HG03354 (cell line): ENCODE measurements around the gene PDE6B.
"Not testable (repeated sequence)": the region's sequence is repeated elsewhere in the genome, so short reads cannot be mapped to it uniquely, and the experiment has no call there.

Experiments used
- ATAC-seq: cut with Tn5 transposase; IDR thresholded peaks from one replicate; pipeline ENCODE4 v1.9.1; 2021; ENCODE audit warnings: mild to moderate bottlenecking; ENCODE audit not compliant: unreplicated experiment, poor library complexity, severe bottlenecking

Gene PDE6B

DNA sequence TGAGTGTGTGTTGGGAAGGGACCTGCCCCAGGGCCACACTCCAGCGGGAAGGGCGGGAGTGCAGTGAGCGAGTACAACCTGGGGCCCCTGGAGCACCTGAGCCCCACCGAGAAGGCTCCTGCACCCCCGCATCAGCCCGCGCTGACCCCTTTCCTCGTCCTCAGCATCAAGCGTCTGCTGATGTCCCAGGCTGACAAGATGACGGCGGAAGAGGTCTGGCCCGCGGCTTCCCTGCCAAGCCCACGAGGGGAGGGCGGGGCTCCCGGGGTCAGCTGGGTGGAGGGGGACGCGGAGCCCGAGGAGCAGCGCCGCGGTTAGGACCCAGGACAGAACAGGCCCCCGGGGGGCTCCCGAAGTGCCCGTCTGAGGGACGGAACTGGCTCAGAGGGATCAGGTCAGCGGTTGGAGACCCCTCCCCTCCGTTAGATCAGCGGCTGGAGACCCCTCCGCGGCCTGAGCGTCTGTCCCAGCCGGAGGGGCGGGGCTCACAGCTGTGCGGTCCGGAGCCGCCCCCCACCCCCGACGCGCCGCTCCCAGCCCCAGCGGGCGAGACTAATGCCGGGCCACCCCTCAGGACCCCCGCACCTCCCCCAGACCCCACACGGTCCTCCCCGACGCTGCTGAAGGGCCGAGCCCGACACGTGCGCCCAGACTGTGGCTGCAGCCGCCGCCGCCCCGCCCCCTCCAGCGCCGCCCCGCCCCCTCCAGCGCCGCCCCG, 55.7 kb downstream of the PDE6B start:
- no peak for ATAC-seq

DNA sequence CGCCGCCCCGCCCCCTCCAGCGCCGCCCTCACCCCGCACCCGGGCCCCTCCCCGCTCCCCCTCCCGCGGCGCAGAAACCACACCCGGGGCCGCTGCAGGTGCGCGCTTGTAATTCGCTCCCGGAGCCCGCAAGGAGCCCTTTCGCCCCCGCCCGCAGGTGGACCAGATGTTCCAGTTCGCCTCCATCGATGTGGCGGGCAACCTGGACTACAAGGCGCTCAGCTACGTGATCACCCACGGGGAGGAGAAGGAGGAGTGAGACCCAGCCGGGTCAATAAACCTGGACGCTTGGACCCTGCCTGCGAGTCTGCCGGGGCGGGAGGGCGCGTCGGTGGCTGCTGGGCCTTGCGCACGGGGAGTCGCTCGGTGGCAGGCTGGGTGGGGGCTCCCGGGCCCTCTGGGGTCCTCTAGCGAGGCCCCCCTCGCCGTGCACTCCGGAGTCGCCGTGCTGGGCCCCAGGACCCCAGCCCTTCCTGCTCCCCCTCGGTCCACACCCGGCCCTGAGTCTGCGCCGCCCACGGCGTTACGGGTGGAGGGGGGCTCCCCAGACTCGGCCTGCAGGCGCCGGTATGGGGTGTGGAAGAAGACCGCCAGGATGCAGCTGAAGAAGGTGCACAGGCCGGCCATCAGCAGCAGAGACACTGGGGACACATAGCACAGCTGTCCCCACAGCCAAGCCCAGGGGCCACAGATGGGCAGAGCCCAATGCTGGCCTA, 56.5 kb downstream of the PDE6B start:
- ATAC-seq: no peak

DNA sequence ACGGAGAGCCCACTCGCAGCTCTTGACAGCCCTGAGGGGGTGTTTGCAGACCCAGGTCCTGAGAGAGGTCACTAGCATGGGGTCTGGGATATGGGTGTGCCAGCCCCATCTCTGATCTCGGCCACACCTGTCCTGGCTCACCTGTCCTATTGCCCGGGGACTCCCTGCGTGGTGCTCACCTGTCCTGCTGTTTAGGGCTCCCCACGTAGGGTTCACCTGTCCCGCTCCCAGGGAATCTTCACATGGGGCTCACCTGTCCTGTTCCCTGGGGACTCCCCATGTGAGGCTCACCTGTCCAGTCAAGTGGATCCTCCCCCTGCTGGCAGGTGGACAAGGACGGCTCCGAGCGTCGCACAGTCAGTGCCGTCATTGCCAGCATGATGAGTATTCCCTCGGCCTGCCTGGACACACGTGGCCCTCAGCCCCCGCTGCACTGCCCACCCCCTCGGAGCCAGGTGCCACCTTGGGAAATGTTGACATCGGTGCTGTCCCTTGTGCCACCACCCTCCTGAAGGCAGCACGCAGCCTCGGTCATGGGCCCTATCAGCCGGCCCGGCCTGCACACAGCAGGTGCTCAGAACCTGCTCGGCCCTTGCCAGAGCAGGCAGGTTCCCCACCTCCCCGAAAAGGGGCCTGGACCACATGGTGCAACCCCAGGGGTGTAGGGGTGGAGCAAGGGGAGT, 57.3 kb downstream of the PDE6B start:
- no peak for ATAC-seq

DNA sequence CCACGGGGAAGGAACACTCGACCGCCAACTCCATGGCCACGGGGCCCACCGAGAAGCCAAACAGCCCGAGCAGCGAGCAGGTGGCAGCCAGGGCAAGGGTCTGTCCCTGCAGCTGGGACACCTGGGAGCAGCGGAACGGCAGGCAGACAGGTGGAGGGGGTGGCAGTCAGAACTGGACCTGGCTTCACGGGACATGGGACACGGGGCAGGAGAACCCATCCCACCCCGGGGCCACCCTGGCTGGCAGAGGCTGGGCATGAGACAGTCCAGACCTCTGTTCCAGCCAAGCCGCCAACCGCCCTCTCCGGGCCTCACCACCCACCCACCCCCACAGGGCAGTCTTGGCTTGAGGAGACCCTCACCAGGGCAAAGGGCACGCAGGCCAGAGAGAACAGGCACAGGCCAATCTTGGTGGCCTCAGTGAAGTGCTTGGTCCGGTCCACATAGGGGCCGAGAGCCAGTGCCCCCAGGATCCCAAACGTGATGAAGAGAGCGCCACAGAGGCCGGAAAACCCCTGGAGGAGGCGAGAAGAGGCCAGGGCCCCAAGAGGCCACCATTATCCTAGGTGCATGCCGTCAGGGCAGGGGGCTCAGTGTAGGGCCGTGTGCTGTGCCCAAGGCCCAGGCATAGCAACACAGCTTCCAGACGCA, 58.0 kb downstream of the PDE6B start:
- no peak for ATAC-seq

DNA sequence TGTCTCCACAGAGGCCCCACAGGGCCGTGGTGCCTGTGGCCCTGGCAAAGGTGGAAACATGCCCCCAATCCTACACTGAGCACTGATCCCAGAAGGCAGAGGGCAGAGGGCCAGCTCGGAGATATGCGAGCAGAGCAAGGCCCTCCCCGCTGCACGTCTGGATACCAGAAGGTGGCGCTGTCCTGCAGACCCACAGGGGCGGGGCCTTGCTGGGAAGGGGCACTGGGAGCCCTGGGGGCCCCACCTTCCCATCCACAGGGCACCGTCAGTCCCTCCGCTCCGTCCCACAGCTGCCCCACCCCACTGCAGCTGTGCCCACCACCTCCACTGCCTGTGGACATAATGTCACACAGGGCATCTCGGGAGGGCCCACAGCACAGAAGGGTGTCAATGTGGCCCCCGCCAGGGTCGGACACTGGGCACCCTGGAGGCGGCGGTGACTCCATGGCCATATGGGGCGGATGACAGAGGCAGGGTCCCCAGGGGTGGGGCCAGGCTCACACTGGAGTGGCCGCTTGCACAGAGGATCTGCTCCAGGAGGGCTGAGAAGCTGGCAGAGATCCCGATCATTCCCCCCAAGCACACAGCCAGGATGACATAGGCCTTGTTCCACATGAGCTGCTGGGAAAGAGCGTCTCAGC, 58.7 kb downstream of the PDE6B start:
- no peak for ATAC-seq

DNA sequence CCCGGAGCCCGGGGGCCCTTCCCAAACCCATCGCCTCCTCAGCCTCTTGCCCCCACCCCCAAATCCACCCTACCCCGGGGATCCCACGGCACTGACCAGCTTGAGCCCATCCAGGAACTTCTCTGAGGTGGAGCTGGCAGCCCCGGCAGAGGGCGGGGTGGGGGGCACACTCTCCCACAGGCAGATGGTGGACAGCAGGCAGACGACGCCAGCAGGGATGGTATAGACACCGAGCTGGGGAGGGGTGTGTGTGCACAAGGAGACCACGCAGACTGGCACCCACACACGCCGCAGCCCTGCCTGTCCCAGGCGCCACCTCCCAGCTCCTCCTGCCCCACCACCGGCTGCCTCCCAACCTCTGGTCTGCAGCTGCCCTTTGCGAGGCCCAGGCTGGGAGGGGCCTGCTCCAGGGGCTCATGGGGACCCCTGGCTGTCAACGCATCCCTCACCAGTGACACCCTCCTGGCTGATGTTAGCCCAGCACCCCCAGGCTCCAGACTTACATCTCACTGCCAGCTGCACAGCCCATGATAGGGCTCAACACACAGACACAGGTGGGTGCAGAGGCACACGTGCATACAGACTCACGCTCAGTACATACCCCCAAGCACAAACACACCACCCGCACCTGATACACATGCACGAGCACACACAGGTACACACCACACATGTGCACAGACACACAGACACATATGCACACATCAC, 59.4 kb downstream of the PDE6B start:
- ATAC-seq: no peak

DNA sequence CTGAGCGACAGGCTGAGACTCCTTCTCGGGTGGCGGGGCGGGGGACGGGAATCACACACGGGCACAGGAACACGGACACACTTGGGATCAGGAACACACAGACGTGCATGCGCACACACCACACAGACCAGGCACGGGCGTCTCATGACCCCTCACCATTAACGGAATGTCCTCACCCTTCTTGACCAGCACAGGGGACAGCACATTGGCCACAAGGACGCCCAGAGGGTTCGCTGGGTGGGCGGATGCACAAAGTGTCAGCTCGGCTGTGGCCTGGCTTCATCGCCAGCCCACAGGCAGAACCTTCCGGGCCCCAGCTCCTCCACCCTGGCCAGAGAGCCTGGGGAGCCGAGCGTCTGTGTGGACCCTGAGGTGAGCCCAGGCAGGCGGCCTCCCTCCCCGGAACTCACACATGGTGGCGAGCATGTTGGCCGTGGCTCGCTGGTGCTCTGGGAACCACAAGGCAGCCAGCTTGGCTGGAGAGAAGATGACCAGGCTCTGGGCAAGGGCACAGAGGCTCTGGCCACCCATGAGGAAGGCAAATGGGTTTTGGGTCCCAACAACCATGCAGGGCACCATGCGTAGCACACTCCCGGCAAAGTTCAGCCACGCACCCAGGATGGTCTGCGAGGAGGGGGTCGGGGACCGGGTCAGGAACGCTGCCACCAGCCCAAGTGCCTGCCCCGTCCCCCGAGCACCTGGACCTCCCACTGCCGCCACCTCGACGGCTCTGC, 60.5 kb downstream of the PDE6B start:
- ATAC-seq: no peak

DNA sequence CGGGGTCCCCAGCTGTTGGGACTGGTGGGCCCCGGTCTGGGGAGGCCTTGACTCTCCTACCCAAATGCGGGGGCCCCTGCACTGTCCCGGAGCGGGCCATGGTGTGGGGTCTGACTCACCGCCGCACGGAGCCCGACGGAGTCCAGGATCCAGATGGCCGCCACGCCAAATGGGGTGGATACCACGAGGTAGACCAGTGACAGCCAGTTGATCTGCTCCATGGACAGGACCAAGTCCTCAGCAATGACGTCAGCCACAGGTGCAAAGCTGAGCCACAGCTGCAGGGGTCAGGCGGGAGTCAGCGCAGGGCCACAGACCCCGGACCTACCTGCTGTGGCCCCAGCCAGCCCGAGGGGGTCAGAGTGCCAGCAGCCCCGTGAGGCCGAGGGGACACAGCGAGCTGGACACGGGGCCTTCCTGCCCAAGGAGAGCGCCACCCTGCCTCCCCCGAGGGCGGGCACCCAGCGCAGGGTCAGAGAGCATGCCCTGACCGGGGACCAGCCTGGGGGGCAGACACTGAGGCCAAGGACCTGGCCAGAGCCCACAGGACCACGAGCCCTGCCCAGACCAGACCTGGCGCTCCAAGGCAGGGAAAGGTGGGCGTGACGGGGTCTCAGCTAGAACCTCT, 61.2 kb downstream of the PDE6B start:
- ATAC-seq: no peak

DNA sequence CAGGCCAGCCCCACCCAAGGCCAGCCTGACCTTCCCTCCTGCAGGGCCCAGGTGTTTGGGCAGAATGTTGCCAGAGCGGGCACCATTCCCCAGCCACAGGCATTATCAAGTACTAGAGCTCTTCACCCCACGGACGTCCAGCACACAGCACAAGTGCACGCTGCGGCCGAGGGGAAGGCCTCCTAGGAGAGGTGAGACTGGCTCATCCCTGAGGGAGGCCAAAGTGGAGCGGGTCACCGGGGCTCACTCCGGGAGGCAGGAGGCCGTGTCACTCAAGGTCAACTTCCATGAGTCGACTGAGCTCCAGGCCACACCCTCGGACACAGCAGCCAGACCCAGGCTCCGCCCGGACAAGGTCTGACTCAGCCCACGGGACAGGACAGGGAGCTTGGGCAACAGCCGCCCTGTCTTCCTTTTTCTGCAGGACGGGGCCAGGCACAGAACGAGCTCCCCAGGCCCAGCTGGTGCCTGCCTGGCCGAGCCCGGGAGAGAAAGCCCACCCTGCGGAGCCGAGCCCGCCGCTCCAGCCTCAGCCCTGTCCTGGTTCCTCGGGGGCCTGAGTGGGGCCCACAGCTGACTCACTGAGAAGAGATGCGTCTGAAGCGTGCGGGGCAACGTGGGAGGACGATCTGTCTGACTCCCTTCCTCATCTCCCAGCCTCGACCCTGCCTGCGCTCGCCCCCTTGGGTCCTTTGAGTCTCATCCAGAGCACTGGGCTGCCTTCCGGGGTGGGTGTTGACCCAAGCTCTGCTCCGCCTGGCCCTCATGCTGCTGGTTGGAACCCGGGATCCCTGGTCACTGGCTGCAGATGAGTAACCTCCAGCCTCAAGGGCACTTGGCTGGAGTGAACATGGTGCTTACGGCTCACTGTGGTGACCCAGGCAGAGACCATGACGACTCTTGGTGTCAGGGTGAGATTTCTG, 61.9 kb downstream of the PDE6B start:
- ATAC-seq: no peak

DNA sequence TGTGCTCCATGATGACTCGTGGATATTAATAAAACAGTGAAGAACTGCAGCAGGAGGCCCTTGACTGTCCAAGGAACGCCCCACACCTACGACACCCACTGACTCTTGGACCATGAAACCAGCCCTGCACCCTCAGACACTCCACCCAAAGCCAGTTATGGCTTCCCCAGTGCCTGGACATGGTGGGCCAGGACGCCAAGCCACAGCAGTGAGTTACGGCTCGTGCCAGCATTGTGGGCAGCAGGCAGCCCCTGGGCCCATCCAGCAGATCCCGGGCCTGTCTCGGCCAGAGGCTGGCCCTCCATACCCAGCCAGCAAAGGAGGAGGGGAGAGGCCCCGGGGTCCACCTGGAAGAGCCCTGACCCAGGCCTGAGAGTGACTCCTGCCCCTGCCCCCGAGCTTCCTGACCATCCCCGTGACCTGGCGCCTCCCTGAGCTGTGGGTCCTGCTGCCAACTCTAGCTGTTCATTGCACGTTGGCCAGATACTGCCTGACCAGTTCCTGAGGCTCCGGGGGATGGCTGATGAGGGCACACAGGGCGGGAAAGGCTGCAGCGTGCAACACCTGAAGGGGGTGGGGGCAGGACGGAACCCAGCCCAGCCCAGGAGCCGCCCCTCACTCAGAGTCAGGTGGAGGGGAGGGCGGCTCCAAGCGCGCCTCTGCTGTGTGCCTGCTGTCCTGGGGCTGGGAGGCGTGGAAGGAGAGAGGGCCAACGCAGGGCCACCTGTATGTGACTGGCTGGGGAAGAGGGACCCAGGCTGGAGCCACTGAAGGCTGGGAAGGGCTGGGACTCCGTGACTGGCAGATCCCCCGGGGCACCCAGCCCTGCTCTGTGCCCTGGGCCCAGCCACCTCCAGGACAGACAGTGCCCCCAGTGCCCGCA, 62.8 kb downstream of the PDE6B start:
- ATAC-seq: no peak

DNA sequence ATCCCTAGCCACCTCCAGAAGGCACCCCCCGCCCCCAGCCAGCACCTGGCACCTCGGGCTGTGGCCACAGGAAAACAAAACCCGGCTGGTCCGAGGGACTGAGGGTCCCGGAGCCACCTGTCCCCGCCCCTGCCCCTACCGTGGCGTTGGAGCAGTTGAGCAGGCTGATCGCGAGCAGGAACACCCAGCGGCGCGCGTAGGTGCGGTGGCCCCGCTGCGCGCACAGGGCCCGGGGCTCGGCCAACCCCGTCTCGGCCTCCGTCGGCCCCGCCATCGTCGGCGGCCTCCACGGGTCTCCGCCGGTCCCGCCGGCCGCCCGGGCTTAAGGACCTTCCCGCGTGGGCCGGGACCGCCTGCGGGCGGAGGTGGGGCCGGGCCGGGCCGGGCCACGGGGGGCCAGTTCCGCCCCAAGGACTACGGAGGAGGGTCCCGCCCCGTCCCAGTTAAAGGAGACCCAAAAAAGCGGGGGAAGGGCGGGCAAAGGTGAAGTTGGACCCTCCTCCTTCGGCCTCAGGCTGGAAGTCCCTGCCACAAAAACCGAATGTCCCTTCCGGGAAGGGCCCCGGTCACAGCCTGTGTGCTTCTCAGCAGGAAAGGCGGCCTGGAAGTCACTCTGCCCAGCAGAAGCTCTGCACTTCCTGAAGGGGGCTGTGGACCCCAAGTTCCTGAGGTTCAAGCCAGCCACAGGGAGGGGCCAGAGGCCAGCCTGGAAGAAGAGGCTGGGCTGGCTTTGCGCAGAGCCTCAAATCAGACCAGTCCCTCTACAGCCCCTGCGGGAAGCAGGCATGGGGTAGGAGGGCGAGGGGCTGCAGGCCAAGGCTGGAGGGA, 63.7 kb downstream of the PDE6B start, which contains the start of gene SLC49A3:
TSS of gene SLC49A3 (minus strand) at position 298 of the 828 bp plus-strand sequence. CDS start at position 274, 24 bp downstream.
- no peak for ATAC-seq

DNA sequence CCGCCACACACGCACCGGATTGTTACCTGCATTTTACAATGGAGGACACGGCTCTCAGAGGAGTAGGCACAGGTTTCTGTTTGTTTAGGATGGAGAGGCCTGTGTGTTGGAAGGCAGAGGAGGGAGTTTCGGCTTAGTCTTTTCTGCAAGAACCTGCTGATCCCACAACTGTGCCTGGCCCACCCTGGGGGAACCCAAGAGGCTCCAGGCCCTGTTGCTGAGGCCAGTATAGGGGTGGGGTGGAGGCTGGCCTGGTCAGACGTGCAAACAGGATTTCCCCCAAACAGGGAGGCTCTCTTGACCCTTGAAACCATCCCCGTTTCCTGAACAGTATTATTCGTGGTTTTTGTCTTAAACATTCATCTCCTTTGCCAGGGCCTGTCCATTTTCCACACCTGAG, 64.3 kb downstream of the PDE6B start:
- ATAC-seq: no peak

DNA sequence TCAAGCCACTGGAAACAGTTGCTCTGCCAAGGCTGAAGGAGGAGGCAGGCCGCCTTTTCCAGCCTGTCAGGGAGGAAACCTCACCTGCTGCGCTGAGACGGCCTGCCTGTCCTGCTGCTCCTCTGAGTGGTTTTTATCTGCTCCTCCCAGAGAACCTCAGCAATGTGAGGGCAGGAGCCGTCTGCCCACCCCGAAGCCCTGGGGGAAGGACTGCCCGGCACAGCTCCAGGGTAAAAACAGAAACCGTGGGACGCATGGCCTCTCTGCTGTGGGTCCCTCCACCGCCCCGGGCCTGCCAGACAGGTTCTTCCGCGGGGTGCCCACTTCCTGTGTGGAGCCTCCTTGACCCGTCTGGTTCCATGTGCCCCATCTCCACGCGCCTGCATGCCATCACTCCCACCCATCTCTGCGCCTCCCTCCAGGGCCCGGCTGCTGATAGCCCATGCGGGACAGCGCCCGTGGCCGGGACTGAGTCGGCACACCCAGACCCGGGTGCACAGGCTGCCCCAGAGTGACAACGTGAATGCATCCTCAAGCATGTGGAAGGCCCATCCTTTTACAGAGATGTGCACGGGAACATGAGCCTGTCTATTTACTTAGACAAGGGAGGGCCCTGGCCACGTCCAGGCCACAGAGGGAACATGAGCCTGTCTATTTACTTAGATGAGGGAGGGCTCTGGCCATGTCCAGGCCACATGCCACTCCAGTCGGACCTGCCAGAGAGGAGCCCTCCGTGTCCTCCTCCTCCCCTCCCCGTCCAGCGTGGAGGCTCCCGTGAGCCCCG, 67.6 kb downstream of the PDE6B start:
- ATAC-seq: no peak

DNA sequence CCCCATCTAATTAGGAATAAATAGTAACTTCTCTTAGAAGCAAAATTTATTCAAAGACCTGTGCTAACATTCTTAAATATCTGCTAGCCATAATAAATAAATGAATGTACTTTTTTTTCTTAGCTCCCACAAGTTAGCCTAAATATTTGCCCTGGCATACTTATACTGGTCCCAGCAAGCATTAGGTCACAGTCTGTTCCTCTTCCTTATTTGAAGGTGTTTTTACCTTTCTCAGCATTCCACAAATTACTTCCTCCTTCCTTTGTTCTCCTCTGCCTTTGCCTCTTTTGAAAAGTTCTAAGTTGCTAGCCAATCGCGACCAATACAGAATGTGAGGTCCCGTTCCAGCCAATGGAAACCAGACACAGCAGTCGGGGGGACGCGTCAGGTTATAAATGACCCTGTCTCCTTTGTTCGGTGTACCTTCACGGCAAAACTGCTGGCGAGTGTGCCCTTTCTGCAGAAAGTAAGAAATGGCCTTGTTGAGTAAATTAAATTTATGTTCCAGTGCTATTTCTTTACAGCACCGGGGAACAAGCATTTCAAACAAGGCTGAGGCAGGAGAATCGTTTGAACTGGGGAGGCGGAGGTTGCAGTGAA, 69.1 kb downstream of the PDE6B start:
- not testable (repeated sequence) for ATAC-seq
